Liver (tissue), 3 donors: ENCODE measurements around the gene METTL5.

Source experiments
- JUND ChIP-seq, 2 donors: IDR thresholded peaks; 2 replicates each; pipeline ENCODE4 v1.6.1; 2016; ENCODE audit warnings: antibody characterized with exemption in 2 of 2
- RAD21 ChIP-seq, 2 donors: IDR thresholded peaks; 2 replicates each; pipeline ENCODE4 v1.6.1; 2016; ENCODE audit warnings: antibody characterized with exemption in 2 of 2, mild to moderate bottlenecking in 2 of 2
- SP1 ChIP-seq: IDR thresholded peaks from 2 replicates; pipeline ENCODE4 v1.6.1; 2018; ENCODE audit warnings: antibody characterized with exemption, mild to moderate bottlenecking
- TAF1 ChIP-seq: conservative IDR thresholded peaks from 2 replicates; pipeline ENCODE4 v1.6.1; 2016; ENCODE audit warnings: antibody characterized with exemption, mild to moderate bottlenecking
- TF ChIP-seq, protein P1 (sequence below): IDR thresholded peaks from 2 replicates; pipeline ENCODE4 v1.6.1; 2016; ENCODE audit warnings: antibody characterized with exemption, mild to moderate bottlenecking
- TF ChIP-seq, protein P2 (sequence below): fragments of 150-350 bp; IDR thresholded peaks from 2 replicates; pipeline ENCODE4 v1.5.1; 2017; ENCODE audit warnings: improper control_type of control experiment, low read depth, low read length; ENCODE audit not compliant: missing input control
- TF ChIP-seq, protein P3 (sequence below): IDR thresholded peaks from 2 replicates; pipeline ENCODE4 v1.6.1; 2016; ENCODE audit warnings: antibody characterized with exemption
- TF ChIP-seq, protein P4 (sequence below): IDR thresholded peaks from 2 replicates; pipeline ENCODE4 v1.6.1; 2016; ENCODE audit warnings: antibody characterized with exemption
- donor health status: healthy.
- donor health status: healthy.

DNA sequence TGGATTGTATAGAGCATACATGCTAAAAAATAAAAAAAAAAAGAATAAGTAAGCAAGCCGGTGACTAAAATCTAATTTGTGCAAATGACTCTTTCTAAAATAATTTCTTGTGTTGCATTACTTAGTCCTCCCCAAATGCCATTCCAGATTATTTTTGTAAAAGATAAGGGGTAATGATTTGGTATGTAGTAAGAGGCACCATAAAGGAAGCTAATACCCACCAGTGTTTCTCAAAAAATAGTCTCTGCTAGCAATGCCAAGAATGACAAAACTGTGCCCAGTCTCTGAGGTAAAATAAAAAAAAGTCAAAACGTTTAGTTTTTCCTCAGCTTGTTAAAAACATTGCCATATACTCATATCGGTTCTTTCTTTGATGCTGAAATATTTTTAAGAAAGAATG is 2.7 kb downstream of the METTL5 start:
- TF ChIP-seq, protein P1, sequence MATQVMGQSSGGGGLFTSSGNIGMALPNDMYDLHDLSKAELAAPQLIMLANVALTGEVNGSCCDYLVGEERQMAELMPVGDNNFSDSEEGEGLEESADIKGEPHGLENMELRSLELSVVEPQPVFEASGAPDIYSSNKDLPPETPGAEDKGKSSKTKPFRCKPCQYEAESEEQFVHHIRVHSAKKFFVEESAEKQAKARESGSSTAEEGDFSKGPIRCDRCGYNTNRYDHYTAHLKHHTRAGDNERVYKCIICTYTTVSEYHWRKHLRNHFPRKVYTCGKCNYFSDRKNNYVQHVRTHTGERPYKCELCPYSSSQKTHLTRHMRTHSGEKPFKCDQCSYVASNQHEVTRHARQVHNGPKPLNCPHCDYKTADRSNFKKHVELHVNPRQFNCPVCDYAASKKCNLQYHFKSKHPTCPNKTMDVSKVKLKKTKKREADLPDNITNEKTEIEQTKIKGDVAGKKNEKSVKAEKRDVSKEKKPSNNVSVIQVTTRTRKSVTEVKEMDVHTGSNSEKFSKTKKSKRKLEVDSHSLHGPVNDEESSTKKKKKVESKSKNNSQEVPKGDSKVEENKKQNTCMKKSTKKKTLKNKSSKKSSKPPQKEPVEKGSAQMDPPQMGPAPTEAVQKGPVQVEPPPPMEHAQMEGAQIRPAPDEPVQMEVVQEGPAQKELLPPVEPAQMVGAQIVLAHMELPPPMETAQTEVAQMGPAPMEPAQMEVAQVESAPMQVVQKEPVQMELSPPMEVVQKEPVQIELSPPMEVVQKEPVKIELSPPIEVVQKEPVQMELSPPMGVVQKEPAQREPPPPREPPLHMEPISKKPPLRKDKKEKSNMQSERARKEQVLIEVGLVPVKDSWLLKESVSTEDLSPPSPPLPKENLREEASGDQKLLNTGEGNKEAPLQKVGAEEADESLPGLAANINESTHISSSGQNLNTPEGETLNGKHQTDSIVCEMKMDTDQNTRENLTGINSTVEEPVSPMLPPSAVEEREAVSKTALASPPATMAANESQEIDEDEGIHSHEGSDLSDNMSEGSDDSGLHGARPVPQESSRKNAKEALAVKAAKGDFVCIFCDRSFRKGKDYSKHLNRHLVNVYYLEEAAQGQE: no peak
- TF ChIP-seq SP1: no peak
- TF ChIP-seq, protein P2, sequence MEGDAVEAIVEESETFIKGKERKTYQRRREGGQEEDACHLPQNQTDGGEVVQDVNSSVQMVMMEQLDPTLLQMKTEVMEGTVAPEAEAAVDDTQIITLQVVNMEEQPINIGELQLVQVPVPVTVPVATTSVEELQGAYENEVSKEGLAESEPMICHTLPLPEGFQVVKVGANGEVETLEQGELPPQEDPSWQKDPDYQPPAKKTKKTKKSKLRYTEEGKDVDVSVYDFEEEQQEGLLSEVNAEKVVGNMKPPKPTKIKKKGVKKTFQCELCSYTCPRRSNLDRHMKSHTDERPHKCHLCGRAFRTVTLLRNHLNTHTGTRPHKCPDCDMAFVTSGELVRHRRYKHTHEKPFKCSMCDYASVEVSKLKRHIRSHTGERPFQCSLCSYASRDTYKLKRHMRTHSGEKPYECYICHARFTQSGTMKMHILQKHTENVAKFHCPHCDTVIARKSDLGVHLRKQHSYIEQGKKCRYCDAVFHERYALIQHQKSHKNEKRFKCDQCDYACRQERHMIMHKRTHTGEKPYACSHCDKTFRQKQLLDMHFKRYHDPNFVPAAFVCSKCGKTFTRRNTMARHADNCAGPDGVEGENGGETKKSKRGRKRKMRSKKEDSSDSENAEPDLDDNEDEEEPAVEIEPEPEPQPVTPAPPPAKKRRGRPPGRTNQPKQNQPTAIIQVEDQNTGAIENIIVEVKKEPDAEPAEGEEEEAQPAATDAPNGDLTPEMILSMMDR: no peak
- TF ChIP-seq, protein P3, sequence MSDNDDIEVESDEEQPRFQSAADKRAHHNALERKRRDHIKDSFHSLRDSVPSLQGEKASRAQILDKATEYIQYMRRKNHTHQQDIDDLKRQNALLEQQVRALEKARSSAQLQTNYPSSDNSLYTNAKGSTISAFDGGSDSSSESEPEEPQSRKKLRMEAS: no peak
- TF ChIP-seq RAD21 (IDR thresholded peaks at IDR 0.05): no peak
- TF ChIP-seq JUND (IDR thresholded peaks at IDR 0.05): no peak
- no peak for TF ChIP-seq TAF1
- TF ChIP-seq, protein P4, sequence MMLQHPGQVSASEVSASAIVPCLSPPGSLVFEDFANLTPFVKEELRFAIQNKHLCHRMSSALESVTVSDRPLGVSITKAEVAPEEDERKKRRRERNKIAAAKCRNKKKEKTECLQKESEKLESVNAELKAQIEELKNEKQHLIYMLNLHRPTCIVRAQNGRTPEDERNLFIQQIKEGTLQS: no peak
